HEK293T (cell line): ENCODE measurements around the gene SMPD2.

Experiments
- CTCF ChIA-PET: fragments of 350-600 bp; formaldehyde crosslinking; extraction: SDS; loops from one replicate; lab custom pipeline; 2021; ENCODE audit warnings: antibody characterized with exemption, inconsistent platforms; lab: Yijun Ruan, JAX
- POLR2A ChIA-PET: fragments of 350-600 bp; formaldehyde crosslinking; extraction: SDS; loops from one replicate; lab custom pipeline; 2020; ENCODE audit warnings: antibody characterized with exemption, inconsistent platforms; lab: Yijun Ruan, JAX
- DNase-seq: peaks from one replicate; pipeline ENCODE4 v3.0.0; 2012; ENCODE audit warnings: mixed read lengths; ENCODE audit errors: extremely low spot score
- ARNT ChIP-seq: fragments of 450-650 bp; IDR thresholded peaks from 2 replicates; pipeline ENCODE4 v1.6.1; 2017; ENCODE audit warnings: mild to moderate bottlenecking
- BHLHE40 ChIP-seq: fragments of 450-650 bp; IDR thresholded peaks from 2 replicates; pipeline ENCODE4 v1.6.1; 2016; ENCODE audit warnings: mild to moderate bottlenecking, moderate library complexity, borderline replicate concordance
- CTBP1 ChIP-seq: fragments of 450-650 bp; IDR thresholded peaks from 2 replicates; pipeline ENCODE4 v1.6.1; 2016; ENCODE audit warnings: borderline replicate concordance
- ELF4 ChIP-seq: fragments of 450-650 bp; IDR thresholded peaks from 2 replicates; pipeline ENCODE4 v1.6.1; 2017; ENCODE audit warnings: antibody characterized with exemption
- FOXA1 ChIP-seq: fragments of 450-650 bp; IDR thresholded peaks from 2 replicates; pipeline ENCODE4 v1.6.1; 2016; ENCODE audit warnings: mild to moderate bottlenecking
- FOXK2 ChIP-seq: fragments of 450-650 bp; IDR thresholded peaks from 2 replicates; pipeline ENCODE4 v1.6.1; 2016; ENCODE audit warnings: mild to moderate bottlenecking
- FOXM1 ChIP-seq: fragments of 450-650 bp; IDR thresholded peaks from 2 replicates; pipeline ENCODE4 v1.6.1; 2017; ENCODE audit warnings: mild to moderate bottlenecking, borderline replicate concordance
- HDGF ChIP-seq: fragments of 450-650 bp; IDR thresholded peaks from 2 replicates; pipeline ENCODE4 v1.6.1; 2017; ENCODE audit warnings: antibody characterized with exemption, borderline replicate concordance
- L3MBTL2 ChIP-seq: fragments of 450-650 bp; conservative IDR thresholded peaks from 2 replicates; pipeline ENCODE4 v1.6.1; 2016; ENCODE audit warnings: mild to moderate bottlenecking
- LEF1 ChIP-seq: fragments of 450-650 bp; IDR thresholded peaks from 2 replicates; pipeline ENCODE4 v1.6.1; 2017; ENCODE audit warnings: mild to moderate bottlenecking, borderline replicate concordance
- NFRKB ChIP-seq: fragments of 450-650 bp; IDR thresholded peaks from 2 replicates; pipeline ENCODE4 v1.6.1; 2016; ENCODE audit warnings: mild to moderate bottlenecking, moderate library complexity
- SP1 ChIP-seq: fragments of 450-650 bp; IDR thresholded peaks from 2 replicates; pipeline ENCODE4 v1.6.1; 2017
- SUZ12 ChIP-seq: fragments of 450-650 bp; IDR thresholded peaks from 2 replicates; pipeline ENCODE4 v1.6.1; 2016; ENCODE audit warnings: mild to moderate bottlenecking
- TARDBP ChIP-seq: fragments of 450-650 bp; IDR thresholded peaks from 2 replicates; pipeline ENCODE4 v1.6.1; 2016
- ZNF384 ChIP-seq: fragments of 450-650 bp; IDR thresholded peaks from 2 replicates; pipeline ENCODE4 v1.6.1; 2016
- TF ChIP-seq, protein P1 (sequence below): fragments of 450-650 bp; IDR thresholded peaks from 2 replicates; pipeline ENCODE4 v1.6.1; 2016

Gene SMPD2

DNA sequence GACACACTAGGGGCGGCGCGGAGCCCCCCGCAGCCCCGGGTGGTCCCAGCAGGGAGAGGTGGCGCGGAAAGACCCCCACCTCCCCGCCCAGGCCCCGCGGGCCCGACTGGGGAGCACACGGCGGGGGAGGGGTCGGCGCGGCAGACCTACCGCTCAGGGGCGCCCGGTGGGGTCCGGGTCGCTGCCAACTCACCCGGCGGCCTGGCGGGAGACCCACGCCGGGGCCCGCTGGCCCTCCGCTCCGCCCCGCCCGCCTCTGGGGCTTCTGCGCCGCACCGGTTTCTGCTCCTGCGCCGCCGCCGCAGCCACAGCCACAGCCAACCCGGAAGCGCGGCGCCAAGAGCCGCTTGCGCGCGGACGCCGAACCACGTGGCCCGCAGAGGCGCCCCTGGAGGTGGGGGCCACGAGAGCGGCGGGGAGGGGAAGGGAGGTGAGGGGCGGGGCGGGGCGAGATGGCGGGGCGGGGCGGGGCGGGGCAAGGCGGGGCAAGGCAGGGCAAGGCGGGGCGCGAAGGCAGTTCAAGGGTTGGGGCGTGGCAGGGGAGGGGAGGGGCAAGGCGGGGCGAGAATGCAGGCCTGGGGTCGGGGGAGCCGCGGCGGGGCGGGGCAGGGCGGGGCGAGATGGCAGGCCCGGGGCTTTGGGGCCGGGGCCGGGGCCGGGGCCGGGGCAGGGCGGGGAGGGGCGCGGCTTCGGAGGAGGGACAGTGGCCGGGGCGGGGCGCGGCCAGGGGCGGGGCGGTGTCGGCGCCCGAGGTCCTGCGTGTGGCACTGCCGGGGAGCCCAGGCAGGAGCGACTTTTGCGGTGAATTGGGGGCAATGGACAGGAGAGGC, 42.6 kb downstream of the SMPD2 start, which contains the start of gene ZBTB24:
ZBTB24 (minus strand) TSS at position 315 of the 830 bp plus-strand sequence. CDS start 1,193 bp downstream, outside the sequence.
- ChIA-PET CTCF (interaction anchor here (0.6 kb wide), 1 partner anchor 187 kb away, joined by 3 read pairs; no protein-coding TSS in a partner anchor), POLR2A (interaction anchor here (1.0 to 1.7 kb wide), 5 partner anchors 8 to 101 kb away, joined by 3 to 6 read pairs (median 3); partner anchors contain the start of gene CD164)
- peak; percentile 95 for DNase-seq
- TF ChIP-seq TARDBP (no peak), ZNF384 (no peak), ARNT (no peak), L3MBTL2 (no peak; the same call in 1 of the 2 replicates), SP1 (no peak), HDGF (no peak), BHLHE40 (no peak), CTBP1 (no peak), LEF1 (peak; percentile 48; the same call in 1 of the 2 replicates), FOXA1 (no peak), FOXM1 (no peak), FOXK2 (no peak), ELF4 (peak; percentile 37; the same call in 1 of the 2 replicates), SUZ12 (no peak), NFRKB (no peak)
- TF ChIP-seq, protein P1, sequence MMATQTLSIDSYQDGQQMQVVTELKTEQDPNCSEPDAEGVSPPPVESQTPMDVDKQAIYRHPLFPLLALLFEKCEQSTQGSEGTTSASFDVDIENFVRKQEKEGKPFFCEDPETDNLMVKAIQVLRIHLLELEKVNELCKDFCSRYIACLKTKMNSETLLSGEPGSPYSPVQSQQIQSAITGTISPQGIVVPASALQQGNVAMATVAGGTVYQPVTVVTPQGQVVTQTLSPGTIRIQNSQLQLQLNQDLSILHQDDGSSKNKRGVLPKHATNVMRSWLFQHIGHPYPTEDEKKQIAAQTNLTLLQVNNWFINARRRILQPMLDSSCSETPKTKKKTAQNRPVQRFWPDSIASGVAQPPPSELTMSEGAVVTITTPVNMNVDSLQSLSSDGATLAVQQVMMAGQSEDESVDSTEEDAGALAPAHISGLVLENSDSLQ = no peak

DNA sequence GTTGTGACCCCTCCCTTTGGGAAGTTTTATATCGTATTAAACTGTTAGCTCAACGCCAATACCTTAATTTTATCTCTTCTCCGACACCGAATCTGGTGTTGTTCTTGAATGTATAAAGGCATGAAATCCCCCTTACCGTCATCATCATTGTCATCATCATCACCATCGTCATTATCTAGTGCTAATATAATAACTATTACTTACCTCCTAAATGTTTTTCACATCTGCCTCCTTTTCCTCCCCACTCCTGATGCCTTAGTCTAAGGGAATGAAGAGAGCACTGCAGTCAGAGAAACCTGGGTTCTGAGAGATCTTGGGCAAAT, 43.2 kb downstream of the SMPD2 start:
- CTCF ChIA-PET = no interaction called here
- POLR2A ChIA-PET = no interaction called here
- TF ChIP-seq BHLHE40 (no peak), L3MBTL2 (no peak), FOXA1 (no peak), CTBP1 (no peak), LEF1 (no peak), SP1 (no peak), TARDBP (no peak), ELF4 (no peak), SUZ12 (no peak), ZNF384 (no peak)
- TF ChIP-seq, protein P1 = no peak
- DNase-seq = no peak

DNA sequence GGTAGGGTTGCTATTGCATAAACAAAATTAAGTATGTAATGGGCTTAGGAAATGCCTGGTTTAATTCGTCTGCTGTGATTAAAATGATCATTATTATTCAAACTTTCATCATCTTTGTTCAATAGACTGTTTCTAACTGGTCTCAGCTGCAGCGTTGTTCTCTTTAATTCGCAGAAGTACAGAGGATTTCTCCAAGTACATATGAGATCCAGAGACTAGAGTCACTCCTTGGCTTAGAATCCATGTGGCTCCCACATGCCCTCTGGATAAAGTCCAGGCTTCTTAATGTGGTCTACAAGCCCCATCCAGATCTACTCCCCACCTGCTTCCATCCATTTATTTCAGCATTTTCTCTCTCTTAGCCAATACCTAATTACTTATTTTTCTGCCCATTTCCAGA, 43.6 kb downstream of the SMPD2 start:
- TF ChIP-seq CTBP1 = no peak
- DNase-seq = no peak
- CTCF ChIA-PET = no interaction called here
- POLR2A ChIA-PET = no interaction called here

DNA sequence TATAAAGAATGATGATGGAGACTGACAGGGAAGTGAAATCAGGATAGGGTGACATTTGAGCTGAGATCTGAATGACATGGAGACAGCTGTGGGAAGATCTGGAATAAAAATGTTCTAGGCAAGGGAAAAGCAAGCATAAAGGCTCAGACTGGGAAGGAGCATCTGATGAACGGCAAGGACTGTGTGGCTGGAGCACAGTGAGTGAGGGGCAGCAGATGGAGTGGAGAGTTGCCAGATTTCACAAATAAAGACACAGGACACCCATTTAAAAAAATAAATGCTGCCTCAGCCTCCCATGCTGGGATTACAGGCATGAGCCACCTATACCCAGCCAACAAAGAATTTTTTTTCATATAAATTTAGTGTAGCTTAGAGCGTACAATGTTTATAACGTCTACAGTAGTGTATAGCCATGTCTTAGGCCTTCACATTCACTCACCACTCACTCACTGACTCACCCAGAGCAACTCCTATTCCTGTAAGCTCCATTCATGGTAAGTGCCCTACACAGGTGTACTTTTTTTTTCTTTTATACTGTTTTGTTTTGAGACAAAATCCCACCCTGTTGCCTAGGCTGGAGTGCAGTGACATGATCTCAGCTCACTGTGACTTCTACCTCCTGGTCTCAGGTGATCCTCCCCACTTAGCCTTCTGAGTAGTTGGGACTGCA, 44.9 kb downstream of the SMPD2 start:
- CTCF ChIA-PET = interaction anchor here (0.6 kb wide), 2 partner anchors 11 to 22 kb away, joined by 3 read pairs; no protein-coding TSS in a partner anchor
- TF ChIP-seq BHLHE40 = no peak
- no peak for TF ChIP-seq FOXA1
- TF ChIP-seq FOXM1 = no peak
- no peak for TF ChIP-seq FOXK2
- TF ChIP-seq NFRKB = no peak
- TF ChIP-seq L3MBTL2 = no peak
- TF ChIP-seq LEF1 = no peak
- TF ChIP-seq SUZ12 = no peak
- TF ChIP-seq SP1 = no peak
- TF ChIP-seq, protein P1 = no peak
- no peak for TF ChIP-seq TARDBP
- no peak for TF ChIP-seq ARNT
- no peak for TF ChIP-seq HDGF
- no peak for TF ChIP-seq CTBP1
- TF ChIP-seq ZNF384 = no peak
- TF ChIP-seq ELF4 = no peak
- POLR2A ChIA-PET = no interaction called here
- DNase-seq = no peak

DNA sequence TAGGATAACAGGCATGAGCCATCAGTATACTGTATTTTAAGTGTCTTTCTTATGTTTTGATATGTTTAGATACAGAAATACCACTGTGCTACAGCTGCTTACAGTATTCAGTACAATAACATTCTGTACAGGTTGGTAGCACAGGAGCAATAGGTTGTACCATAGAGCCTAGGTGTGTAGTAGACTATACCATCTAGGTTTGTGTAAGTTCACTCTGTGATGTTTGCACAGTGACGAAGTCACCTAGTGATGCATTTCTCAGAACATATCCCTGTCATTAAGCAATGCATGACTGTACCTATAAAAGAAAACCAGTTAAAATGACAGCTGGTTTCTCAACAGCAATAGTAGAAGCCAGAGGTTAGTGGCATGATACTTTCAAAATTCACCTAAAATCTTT, 45.5 kb downstream of the SMPD2 start:
- ChIA-PET POLR2A (interaction anchor here (0.6 kb wide), 2 partner anchors 103 to 169 kb away, joined by 3 read pairs; no protein-coding TSS in a partner anchor), CTCF (no interaction called here)
- no peak for TF ChIP-seq ZNF384
- TF ChIP-seq FOXA1 = no peak
- TF ChIP-seq, protein P1 = no peak
- no peak for TF ChIP-seq BHLHE40
- TF ChIP-seq CTBP1 = no peak
- DNase-seq = no peak
